Endometrium (tissue), 2 donors: ENCODE results near the gene MRGPRX3.

Experiments
- FAIRE-seq: peaks from 2 replicates; lab custom pipeline; 2012; peaks lifted over from hg19 to GRCh38; lab: Jason Lieb, UNC
- donor health status: control.
- donor health status: control.

MRGPRX3 gene

DNA sequence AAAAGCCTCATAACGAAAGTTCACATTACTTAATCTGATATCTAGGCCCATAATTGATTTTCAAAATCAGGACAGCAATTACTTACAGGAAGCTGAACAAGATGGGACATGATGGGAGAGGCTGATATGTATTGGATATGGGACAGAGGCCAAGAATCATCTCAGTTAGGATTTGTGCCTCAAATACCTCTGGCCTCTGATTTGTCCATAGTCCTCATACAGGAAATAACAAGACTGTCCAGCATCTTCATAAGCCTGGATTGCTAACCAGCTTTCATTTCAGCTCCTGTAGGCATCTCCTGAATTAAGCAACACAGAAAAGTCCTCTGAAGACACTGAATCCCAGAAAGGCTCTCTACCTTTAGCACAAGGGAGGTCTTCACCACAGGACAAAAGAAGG lies 36.0 kb downstream of the MRGPRX3 start:
- FAIRE-seq: no peak

- FAIRE-seq: no peak
Measured at GRCh38 chr11:18171377-18172000, 39.1 kb downstream of the MRGPRX3 start.

DNA sequence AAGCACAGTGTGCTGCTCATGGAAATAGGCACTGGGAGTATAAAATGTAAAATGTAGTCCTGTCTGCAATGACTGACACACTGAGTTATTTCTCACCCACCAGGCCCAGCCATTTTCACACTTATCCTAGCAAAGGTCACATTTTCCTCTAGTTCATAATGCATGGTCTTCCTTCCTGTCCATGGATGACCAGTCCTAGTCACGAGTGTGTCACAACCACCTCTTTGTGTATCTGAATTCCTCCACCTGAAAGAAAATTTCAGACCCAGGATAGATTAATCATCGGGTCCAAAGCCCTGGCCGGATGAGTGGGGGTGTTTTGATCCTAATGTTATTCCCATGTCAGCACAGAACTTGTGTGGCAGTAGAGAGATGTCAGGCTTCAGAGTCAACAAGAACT lies 40.3 kb downstream of the MRGPRX3 start, which contains the start of gene MRGPRX4:
TSS of gene MRGPRX4 (plus strand) at position 172 of the 400 bp plus-strand sequence. CDS start 420 bp downstream, outside the sequence.
- no peak for FAIRE-seq

DNA sequence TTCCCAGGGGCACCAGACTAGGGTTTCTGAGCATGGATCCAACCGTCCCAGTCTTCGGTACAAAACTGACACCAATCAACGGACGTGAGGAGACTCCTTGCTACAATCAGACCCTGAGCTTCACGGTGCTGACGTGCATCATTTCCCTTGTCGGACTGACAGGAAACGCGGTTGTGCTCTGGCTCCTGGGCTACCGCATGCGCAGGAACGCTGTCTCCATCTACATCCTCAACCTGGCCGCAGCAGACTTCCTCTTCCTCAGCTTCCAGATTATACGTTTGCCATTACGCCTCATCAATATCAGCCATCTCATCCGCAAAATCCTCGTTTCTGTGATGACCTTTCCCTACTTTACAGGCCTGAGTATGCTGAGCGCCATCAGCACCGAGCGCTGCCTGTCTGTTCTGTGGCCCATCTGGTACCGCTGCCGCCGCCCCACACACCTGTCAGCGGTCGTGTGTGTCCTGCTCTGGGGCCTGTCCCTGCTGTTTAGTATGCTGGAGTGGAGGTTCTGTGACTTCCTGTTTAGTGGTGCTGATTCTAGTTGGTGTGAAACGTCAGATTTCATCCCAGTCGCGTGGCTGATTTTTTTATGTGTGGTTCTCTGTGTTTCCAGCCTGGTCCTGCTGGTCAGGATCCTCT lies 41.0 kb downstream of the MRGPRX3 start:
- FAIRE-seq: no peak
